Measurements from ENCODE around the gene PRELID3B.

- TF ChIP-seq, protein P1, sequence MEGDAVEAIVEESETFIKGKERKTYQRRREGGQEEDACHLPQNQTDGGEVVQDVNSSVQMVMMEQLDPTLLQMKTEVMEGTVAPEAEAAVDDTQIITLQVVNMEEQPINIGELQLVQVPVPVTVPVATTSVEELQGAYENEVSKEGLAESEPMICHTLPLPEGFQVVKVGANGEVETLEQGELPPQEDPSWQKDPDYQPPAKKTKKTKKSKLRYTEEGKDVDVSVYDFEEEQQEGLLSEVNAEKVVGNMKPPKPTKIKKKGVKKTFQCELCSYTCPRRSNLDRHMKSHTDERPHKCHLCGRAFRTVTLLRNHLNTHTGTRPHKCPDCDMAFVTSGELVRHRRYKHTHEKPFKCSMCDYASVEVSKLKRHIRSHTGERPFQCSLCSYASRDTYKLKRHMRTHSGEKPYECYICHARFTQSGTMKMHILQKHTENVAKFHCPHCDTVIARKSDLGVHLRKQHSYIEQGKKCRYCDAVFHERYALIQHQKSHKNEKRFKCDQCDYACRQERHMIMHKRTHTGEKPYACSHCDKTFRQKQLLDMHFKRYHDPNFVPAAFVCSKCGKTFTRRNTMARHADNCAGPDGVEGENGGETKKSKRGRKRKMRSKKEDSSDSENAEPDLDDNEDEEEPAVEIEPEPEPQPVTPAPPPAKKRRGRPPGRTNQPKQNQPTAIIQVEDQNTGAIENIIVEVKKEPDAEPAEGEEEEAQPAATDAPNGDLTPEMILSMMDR (IDR thresholded peaks at IDR 0.05): no peak
- TF ChIP-seq POLR2A (IDR thresholded peaks at IDR 0.05) (no peak), EP300 (IDR thresholded peaks at IDR 0.05) (no peak)
Measured at GRCh38 chr20:59004493-59004762, 38.2 kb downstream of the PRELID3B start.
